NCI-H748 (cell line): ENCODE measurements around the gene MIER1.
A peak's percentile ranks its signal among the peaks of the same experiment; 100 is the strongest.

Experiments
- DNase-seq: peaks from one replicate; lab custom pipeline; 2025; ENCODE audit not compliant: unreplicated experiment; lab: John Stamatoyannopoulos, UW

Gene MIER1

DNA sequence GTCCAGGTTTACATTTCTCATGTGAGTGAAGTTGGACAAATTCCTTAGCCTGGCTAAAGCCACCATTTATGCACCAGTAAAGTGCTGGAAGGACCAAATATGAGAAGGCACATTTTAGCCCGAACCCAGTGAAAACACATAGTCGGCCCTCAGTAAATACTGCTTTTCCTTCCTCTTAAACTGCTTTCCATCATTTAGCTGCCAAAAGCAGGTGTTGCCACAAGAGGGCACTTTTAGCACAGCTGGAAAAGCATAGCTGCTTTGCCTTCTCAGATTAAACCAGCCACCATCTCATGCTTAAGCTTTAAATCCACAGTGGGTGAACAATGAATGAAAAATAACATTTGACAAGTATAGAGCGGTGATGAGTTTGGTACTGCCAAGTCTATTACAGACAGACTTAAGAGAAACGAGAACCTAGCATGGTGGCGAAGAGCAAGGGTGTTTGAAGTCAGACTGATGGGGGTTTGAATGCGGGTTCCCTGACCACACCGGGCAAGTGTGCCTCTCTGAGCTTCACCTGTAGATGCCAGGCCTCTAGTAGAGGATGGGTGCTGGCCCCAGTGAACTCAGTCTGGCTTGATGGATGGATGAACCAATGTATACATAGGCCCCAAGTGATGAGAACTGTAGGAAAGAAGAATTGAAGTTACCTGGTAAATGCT lies 71.4 kb downstream of the MIER1 start:
- DNase-seq = peak; percentile 81

DNA sequence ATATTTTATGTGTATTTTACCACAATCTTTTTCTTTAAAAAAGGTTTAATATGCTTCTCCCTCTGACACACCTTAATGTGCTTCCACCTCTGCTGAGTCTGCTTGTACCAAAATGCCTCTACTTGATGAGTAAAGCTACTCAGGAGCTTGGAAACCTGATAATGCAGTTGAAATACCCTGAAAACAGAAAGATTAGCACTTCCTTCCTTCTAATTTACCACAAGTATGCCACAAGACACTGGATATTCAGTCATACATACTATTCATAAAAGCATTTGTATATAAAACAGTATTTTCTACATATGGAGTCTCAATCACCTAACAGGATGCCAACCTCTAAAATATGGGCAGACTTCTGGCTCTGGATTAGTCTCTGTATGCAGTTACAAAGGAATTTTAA lies 74.2 kb downstream of the MIER1 start:
- no peak for DNase-seq

DNA sequence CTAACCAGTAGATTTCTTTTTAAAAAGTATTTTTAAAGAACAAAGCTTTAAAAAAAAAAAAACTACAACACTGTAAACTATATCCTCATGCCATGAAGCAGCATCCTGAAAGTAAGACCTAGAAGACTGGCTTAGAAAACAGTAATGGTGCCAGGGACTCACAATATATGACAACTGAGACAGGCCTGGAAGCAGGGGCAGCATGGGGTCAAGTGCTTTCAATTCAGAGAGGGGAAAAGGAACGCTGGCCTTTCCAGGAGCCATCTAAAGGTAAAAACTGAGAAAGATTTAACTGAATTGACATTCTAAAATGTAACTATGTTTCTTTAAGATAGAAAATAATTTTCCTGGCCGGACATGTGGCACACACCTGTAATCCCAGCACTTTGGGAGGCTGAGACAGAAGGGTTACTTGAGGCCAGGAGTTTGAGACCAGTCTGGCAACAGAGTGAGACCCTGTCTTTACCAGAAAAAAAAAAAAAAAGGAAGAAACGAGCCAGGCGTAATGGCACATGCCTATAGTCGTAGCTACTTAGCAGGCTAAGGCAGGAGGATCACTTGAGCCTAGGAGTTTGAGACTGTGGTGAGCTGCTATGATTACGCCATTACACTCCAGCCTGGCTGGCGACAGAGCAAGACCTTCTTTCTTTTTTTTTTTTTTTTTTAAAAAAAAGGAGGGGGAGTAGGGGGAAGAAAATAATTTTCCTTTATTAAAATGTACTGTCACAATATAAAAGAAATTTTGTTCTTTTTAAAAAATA lies 75.0 kb downstream of the MIER1 start:
- no peak for DNase-seq

DNA sequence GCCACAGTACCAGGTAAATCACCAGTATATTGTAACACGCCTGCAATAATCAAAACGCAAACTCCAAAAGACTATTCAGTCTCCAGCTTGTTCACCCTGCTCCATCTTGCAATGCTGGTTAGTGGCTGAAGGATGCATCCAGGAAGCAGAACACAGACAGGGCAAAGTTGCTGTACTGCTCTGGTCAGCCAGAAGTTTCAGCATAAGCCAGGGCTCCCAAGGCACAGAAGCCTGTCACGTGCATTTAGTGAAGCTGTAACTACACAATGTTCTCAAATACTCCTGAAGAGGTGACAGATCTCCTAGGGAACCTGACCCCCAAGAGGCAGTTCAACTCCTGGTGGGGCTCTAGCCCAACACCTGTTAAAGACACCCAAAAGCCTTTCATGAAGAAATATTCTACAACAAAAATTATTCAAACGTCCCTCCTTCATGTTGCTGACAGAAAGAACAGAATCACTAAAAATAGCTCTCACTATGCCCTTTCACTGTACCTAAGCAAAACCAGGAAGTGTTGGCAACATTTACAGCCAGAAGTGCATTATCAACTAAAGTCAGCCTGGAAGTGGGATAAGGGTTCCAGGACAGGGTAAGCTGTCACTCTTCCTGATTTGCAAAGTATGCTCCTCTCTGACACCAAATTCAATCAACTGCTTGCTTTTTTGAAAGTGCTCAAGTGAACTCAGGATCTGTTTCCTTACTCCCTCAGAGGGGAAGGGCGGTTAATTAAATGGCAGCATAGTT lies 77.1 kb downstream of the MIER1 start:
- no peak for DNase-seq

DNA sequence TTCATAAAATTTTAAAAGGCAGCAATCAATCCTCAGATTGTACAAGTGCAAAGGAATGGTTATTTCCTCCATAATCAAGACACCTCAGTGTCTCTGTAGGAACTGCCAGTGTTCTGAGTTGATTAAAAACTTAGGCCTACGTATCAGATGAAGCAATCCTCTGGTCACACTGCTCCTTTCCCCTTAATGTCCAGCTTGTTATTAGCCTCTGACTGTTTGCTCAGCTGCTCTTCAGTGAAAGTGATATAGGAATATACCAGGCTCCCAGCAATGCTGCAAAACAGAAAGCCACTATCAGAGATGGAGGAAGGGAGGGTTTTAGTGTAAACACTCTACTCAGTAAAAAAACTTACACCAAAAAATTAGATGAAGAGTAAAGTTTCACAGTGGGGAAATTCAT lies 79.4 kb downstream of the MIER1 start:
- peak; percentile 95 for DNase-seq

DNA sequence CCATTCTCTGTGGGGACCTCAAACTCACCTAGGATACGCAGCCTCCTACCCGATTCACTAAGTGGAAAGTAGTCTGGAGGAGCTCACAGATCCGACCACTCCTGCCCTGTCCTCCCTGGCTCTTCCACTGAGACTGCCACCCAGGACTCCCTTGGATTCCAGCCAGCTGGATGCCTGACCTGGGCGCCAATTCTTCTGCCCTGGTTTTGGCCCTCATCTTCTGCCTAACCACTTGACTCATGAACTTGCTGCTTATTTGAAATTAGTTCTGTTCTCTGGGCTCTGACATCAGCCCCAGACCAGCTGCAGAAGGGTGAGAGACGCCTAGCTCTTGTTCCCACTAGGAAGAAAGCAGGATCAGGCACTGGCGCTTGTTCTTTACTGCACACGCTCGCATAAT lies 80.3 kb downstream of the MIER1 start:
- peak; percentile 40 for DNase-seq

DNA sequence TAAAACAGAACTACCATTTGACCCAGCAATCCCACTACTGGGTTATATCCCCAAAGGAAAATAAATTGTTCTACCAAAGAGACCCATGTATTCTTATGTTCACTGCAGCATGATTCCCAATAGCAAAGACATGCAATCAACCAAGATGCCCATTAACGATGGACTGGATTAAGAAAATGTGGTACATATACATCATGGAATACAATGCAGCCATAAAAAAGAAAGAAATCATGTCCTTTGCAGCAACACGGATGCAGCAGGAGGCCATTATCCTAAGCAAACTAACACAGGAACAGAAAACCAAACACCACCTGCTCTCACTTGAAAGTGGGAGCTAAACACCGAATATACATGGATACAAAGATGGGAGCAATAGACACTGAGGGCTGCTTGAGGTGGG lies 85.0 kb downstream of the MIER1 start:
- DNase-seq = no peak

DNA sequence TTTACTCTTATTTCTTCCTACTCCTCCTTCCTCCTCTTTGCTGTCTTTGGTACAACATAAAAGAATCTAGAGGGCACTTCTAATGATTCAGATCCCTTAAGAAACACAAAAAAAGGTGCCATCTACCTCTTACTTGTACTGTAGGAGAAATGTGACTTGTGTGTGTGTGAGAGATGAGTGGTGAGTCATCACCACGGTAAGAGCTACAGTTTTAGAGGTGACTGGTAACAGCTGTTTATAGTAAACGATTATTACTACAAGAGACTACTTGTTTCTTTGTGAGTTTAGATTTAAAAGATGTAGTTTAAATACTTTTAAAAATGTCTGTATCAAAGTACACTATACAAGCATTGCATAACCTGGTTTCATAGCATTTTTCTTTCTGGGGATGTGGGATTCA lies 88.8 kb downstream of the MIER1 start:
- DNase-seq = no peak

DNA sequence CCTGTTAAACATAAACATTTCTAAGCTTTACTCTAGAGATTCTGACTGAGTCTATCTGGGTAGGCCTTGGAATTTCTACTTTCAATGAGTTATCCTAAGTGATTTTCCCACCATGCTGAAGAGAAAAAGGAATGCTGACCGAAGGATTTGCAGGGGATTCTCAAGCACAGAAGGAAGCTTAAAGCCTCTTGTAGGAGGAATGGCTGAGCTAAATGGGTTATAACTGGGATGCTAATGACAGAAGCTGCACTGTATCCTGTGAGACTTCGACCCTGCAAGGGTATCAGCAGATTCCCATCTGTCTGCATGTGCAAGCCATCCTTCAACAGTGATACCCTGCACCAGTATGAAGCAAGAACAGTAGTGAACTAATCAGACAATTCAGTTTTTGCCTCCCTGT lies 93.8 kb downstream of the MIER1 start:
- no peak for DNase-seq

DNA sequence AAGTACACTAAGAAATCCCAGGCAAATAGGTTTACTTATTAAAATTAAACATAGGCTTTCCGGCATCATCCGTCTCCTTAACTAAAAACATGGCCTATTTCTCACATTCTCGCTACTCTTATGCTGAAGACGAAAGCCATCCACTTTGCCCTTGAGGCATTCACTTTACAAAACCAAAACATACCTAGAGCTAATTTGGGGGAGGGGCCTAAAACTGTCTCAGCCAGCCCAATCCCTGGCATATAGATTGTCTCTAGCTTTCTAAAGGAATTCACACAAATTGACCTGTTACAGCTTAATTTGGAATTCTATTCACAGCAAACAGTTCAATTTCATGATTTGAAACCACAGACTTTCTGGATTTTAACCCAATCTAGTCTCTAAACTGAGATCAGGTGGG lies 94.3 kb downstream of the MIER1 start:
- no peak for DNase-seq

DNA sequence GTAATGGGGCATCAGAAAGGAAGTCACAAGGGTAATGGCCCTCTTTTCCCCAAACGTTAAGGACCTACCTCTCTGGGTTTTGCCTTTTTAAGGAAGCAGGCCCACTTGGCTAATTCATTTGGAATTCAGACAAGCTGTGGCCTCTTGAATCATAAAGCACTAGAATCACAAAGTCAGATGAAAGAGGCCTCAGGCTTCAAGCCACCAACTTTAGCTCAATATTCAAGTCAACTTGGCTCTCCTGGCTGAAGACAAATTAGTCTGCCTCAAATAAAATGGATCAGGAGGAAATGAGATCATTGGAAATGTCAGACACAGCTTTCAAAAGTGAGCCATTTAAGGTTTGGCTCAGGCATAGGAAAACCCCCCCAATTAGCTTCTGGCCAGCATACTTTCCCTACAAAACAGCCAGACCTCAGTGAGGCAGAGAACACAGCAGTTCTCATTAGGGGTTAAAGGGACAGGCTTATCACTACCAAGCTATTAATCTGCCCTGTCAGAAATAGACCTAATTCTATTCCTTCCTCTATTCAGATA lies 94.9 kb downstream of the MIER1 start:
- DNase-seq = no peak

DNA sequence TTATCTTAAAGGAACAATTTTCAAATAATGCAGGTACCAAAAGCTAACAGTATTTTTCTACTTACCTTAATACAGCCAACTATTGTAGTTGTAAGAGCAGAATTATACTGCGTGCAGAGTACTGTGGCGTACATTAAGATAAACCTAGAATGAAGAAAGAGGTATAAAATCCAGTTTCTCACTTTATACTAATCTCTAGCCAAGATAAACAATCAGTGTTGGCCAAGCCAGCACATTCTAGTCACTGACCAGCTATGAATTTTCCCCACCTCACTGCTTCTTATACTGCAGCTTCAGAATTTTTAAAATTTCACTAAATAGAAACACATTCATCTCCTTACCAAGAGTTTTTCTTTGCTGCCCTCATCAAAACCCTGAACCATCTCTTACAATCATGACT lies 95.5 kb downstream of the MIER1 start:
- no peak for DNase-seq

DNA sequence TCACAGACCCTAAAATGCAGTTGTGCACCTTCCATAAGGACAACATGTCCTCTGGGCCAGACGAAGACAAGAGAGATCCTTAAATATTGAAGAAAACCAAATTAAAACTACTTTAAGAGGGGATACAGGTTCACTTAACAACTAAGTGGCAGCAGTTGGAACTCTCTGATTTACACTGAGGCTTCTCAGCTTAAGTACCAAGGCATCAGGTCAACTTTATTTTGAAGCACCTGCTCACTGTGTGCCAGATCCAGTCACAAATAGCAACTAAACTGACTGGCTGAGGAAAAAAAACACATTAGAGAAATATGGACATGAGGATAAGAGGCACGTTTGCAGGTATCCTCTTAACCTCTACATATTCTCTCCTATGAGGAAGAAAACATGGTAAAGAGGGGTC lies 96.0 kb downstream of the MIER1 start:
- DNase-seq = no peak

DNA sequence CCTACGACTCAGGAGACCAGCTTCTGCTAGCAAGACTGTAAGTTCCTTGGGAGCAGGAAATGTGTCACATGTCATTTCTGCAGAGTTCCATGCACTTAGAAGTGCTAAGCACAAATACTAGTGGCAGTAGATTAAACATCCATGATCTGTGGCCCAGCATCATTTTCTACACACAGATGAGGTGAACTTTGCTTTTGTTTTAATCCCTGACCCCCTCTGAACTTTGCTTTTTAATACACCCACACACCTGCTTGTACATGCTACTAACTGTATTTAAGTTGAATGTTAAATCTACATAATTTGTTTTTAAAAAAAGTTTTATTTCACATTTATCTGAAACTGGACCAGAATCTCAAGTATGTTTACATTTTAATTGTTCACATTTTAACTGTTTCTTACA lies 104.7 kb downstream of the MIER1 start:
- no peak for DNase-seq

DNA sequence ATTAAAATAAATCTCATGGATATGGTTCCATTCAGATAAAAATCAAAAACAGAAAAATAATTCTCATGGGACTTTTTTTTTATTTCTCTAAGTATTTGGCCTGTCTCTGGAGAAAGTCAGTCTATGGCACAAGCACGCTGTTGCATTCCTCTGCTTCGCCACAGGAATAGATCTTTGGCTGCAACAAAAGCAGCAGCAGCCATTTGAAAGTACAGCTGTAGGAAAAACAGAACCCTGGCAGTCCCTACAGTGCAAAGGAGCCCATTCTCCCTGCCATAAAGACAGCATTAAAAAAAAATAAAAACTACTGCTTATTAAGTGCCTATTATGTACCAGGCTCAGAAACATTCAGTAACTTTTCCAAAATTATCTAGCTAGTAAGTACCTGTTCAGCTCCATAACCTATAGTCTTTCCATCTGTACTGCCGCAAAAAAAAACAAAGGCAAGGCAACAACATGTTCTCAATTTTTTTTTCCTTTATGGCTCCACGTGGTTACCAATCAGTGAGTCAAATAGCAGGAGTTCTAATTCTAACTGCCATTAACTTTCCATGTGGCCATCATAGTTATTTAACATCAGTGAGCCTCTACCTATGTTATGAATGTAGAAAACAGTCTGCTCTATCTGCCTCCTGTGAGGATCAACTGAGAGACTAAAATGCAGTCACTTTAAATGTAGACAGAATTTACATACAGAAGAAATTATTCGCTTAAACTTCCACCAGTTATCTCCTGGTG lies 106.5 kb downstream of the MIER1 start:
- DNase-seq = no peak

DNA sequence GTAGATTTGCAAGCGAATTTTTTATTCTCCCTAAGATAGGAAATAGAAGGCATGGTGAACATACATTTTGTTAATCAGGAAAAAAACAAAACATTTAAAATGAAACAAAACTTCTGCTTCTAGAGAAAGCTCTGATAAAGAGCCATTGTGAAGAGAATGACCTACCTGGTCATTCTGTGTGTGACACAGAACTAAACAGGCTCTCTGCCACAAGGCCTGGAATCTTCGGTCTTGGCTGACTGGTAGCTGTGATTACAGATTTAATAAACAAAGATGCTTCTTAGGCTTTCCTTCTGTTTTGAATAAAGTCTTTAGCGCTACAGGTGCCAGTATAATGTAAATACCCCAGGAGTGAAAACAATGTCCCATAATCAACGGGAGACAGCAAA lies 107.1 kb downstream of the MIER1 start:
- DNase-seq = no peak
